Kidney (tissue), 14 donors: Measurements from ENCODE around the gene CD151. TPM values are rescaled to one million over a fixed set of nuclear protein-coding genes. Genes with fewer than 3 reads are reported as not detected.

ENCODE experiments used
- DNase-seq, 5 donors: peaks; one replicate each; pipeline ENCODE4 v3.0.0-alpha.2; 2013 to 2020
- FAIRE-seq: peaks from 2 replicates; lab custom pipeline; 2012; peaks lifted over from hg19 to GRCh38; lab: Jason Lieb, UNC
- H3K27ac ChIP-seq, 2 donors: one replicate each; pipeline ENCODE4 v1.7.0; 2013; ENCODE audit warnings: low read depth in 2 of 2, low read length in 2 of 2, inconsistent platforms in 1 of 2
- H3K27me3 ChIP-seq: one replicate; pipeline ENCODE4 v1.7.1; 2013; ENCODE audit warnings: low read length, inconsistent platforms; ENCODE audit not compliant: control insufficient read depth, insufficient read depth
- H3K36me3 ChIP-seq, 3 donors: one replicate each; pipeline versions ENCODE4 v1.7.0 to v1.7.1; 2013; ENCODE audit warnings: low read length in 3 of 3, control low read depth in 1 of 3, inconsistent platforms in 1 of 3; ENCODE audit not compliant: insufficient read depth in 3 of 3, control insufficient read depth in 2 of 3
- H3K4me1 ChIP-seq, 3 donors: one replicate each; pipeline versions ENCODE4 v1.7.0 to v1.7.1; 2013; ENCODE audit warnings: low read length in 3 of 3, inconsistent platforms in 1 of 3, low read depth in 1 of 3; ENCODE audit not compliant: control insufficient read depth in 2 of 3, insufficient read depth in 2 of 3
- H3K4me3 ChIP-seq, 3 donors: one replicate each; pipeline versions ENCODE4 v1.7.0 to v1.8.1; 2013; ENCODE audit warnings: low read length in 3 of 3, control low read depth in 1 of 3, inconsistent platforms in 1 of 3
- H3K9ac ChIP-seq, 3 donors: one replicate each; pipeline versions ENCODE4 v1.7.0 to v1.7.1; 2013; ENCODE audit warnings: low read length in 3 of 3, control low read depth in 1 of 3, inconsistent platforms in 1 of 3
- H3K9me3 ChIP-seq, 3 donors: one replicate each; pipeline versions ENCODE4 v1.7.0 to v1.7.1; 2013; ENCODE audit warnings: low read length in 3 of 3, control low read depth in 1 of 3, inconsistent platforms in 1 of 3; ENCODE audit not compliant: control insufficient read depth in 2 of 3, insufficient read depth in 1 of 3
- CTCF ChIP-seq: IDR thresholded peaks from 3 replicates; pipeline ENCODE4 v1.5.1; 2012; ENCODE audit warnings: mild to moderate bottlenecking, moderate library complexity, borderline replicate concordance; ENCODE audit not compliant: insufficient read depth; ENCODE audit errors: extremely low read depth
- intact Hi-C: fragments of 100-400 bp; cut with DNase I; formaldehyde crosslinking; loops from one replicate; pipeline ENCODE4 v1.11.1; 2022
- polyA plus RNA-seq: library from polyadenylated mRNA; stranded (reverse); fragments of 350-450 nt; fragmentation: Illumina TruSeq; extraction: RNeasy Lipid Tissue Mini Kit (QIAGEN cat#74804); gene quantifications from one replicate; pipeline ENCODE4 v1.2.3, GENCODE V29; 2014; ENCODE audit warnings: low read depth, low replicate concordance; ENCODE audit not compliant: insufficient read depth
- total RNA-seq: library from RNA; stranded (reverse); fragmentation: NEBNext Ultra II Directional; extraction: Animal tissue kit (Norgen Biotek cat#: 25700); gene quantifications from one replicate; pipeline ENCODE4 v1.2.1, GENCODE V29; 2021
- donor health status: control.
- donor health status: control.
- donor health status: control.
- donor health status: control.
- donor health status: control.
- donor health status: DM: yes; HTN: yes; CAD: no.
- donor health status: Normal renal cell carcinoma (clear cell type).

The CD151 gene
- total and polyA plus RNA-seq, 2 donors from 2014 or later = 379 to 476 TPM

DNA sequence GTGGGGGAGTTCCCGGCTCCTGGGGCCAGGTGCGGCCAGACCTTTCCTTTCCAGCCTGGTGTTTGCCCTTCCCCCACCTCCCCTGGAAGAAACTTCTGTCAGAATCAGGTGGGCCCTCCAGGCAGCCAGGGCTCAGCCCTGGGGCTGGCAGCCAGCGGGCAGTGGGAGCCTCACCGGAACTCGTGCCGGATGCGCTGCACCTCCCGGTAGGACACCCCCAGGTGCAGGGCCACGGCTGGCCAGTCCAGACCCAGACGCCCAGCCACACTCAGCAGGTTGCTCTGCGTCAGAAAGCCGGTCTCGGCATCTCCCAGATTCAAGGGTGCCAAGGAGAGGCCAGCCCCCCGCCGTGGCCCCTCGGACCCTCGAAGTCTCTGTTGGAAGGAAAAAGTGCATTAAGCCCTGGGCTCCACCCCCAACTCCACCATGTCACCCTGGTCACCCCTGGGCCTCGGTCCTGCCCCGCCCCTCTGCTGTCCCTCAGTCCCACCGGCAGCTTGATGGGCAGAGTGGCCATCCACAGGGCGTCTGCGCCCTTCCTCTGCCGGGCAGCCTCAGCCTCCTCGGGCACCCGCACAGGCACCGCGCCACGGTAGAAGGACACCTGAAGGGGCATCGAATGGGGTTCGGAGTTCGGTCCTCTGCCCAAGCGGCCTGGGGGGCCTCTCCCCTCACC, 33.0 kb upstream of the CD151 start:
- no peak overlapping the region for H3K9ac ChIP-seq
- no peak for TF ChIP-seq CTCF
- FAIRE-seq (no peak), DNase-seq (no peak)
- H3K36me3 ChIP-seq = no peaks in the 10 kb centered on the region
- no peaks in the 10 kb centered on the region for H3K27me3 ChIP-seq
- H3K9me3 ChIP-seq = no peaks in the 10 kb centered on the region
- H3K4me3 ChIP-seq = no peak overlapping the region
- no peak overlapping the region for H3K27ac ChIP-seq
- intact Hi-C loops = no loop called here
- peaks cover 0 to 28% (median 12%) of the 10 kb centered on the region in 3 donors for H3K4me1 ChIP-seq

GRCh38 chr11:800473-800872, 32.3 kb upstream of the CD151 start:
- Histone ChIP-seq H3K27ac (no peak overlapping the region), H3K36me3 (no peaks in the 10 kb centered on the region), H3K9me3 (no peaks in the 10 kb centered on the region), H3K4me3 (no peak overlapping the region), H3K4me1 (peaks cover 0 to 26% (median 12%) of the 10 kb centered on the region in 3 donors), H3K9ac (no peak overlapping the region), H3K27me3 (no peaks in the 10 kb centered on the region)
- intact Hi-C loops = no loop called here
- no peak for DNase-seq
- FAIRE-seq = no peak
- TF ChIP-seq CTCF = no peak

- Histone ChIP-seq H3K27ac (no peak overlapping the region), H3K27me3 (no peaks in the 10 kb centered on the region), H3K4me1 (peaks cover 0 to 23% (median 12%) of the 10 kb centered on the region in 3 donors), H3K9ac (no peak overlapping the region), H3K4me3 (no peak overlapping the region), H3K36me3 (no peaks in the 10 kb centered on the region), H3K9me3 (no peaks in the 10 kb centered on the region)
- DNase-seq (no peak), FAIRE-seq (no peak)
- intact Hi-C loops = no loop called here
- TF ChIP-seq CTCF = no peak
Observed at GRCh38 chr11:801097-801780, 31.5 kb upstream of the CD151 start.
